HG02759 (cell line): ENCODE measurements around the gene ARHGEF40.

ENCODE experiments used
- ATAC-seq: cut with Tn5 transposase; IDR thresholded peaks from one replicate; pipeline ENCODE4 v1.9.1; 2021; ENCODE audit warnings: mild to moderate bottlenecking, moderate library complexity; ENCODE audit not compliant: unreplicated experiment

Gene ARHGEF40

DNA sequence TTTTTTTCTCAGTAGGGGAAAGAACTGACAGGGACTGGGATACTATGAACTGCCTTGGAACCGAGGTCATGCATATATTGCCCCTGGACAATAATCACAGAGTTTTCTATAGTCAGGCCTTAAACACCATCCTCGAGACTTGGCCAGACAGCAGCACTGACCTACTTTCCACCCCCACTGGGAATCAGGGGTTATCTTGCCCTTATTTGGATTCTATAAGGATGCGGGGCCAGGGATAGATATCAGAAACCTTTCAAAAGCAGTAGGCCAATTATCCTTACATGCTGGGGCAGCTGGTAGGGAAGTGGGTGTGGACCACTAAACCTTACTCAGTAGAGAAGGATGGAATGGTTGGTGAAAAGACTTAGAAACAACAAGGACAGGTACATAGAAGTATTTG lies 26.3 kb downstream of the ARHGEF40 start:
- ATAC-seq: no peak

DNA sequence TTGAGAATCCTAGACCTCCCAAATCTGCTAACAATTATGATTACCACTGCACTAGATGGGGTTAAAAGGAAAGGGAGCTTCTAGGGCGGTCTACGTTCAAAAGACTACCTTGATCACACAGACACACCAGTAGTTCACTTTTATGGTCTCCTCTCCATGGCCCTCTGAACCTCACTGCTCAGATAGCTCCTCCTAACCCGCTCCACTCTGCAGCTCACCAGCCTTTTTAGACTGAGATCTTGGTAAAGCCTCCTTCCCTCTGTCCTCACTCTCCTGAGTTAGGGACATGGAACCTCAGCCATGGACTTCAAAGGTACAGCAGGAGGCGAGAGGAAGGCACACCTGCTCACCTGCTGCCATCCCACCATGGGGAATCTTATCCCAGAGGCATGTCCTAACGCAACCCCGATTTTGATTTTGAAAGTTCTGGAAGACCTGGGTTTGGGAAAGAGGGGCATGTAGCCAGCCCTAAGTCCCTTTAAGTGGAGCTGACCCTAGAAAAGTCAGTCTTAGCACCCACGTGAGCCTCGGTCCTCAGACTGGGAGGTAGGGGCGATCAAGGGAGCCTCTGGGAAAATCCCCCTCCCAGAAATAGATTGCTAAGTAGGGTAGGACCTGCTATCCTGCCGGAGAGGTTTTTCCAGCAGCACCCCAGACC lies 27.0 kb downstream of the ARHGEF40 start:
- no peak for ATAC-seq

DNA sequence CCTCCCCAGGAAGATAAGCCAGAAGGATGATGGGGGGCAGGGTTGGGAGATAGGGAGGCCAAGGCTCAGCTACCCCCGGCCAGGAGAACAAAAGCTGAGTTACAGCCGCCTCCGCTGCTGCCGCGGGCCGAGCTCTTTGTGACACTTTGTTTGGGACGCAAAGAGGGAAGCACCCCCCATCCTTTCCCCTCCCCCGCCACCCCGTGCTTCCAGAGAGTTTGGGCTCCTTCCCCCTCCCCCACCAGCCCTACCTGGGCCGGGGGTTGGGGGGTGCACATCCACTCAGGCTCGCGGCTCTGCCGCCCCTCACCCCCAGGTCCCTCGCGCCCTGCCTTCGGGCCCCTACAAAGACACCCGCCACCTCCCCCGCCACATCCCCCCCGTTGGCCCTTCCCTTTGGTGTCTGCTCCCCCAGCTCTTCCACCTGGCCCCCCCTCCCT lies 27.6 kb downstream of the ARHGEF40 start:
- no peak for ATAC-seq

DNA sequence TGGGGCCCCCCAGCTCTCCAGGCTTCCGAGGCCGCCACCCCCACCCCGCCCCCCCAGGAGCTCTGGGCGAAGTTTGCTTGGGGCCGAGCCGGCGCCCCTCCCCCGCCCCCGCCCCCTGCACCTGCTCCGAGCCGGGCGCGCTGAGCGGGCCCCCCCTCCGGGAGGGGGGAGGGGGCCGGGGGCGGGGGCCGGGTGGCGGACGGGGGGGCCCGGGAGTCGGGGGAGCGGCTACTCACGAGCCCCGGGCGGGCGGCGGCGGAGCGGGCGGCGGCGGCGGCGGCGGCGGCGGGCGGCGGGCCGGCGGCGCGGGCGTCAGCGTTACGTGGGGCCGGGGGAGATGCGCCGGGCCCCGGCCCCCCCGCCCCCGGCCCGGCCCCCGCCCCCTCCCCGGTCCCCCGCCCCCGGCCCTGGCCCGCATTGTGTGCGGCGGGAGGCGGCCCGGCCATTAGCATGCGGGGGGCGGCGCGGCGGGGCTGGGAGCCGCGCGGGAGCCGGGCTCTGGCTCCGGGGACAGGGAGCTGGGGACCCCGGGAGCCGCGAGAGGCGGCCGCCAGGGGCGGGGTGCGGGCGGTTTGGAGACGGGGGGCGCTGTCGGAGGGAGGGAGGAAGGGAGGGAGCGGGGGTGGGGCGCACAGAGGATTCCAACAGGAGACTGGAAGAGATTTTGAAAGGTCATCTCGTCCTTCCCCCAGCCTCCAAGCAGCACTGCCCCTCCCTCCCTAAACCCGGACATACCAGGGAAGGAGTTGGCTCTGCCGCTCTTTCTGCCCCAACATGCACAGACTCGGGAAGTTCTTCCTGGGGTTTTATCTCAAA lies 28.2 kb downstream of the ARHGEF40 start, which contains the start of gene ZNF219:
TSS of gene ZNF219 (minus strand) at position 580 of the 816 bp plus-strand sequence. CDS start 5,064 bp downstream, outside the sequence.
- peak; percentile 41 for ATAC-seq

GRCh38 chr14:21098892-21099595 lies 28.9 kb downstream of the ARHGEF40 start:
- ATAC-seq: no peak

- no peak for ATAC-seq
Measured at GRCh38 chr14:21099596-21099985, 29.5 kb downstream of the ARHGEF40 start.

DNA sequence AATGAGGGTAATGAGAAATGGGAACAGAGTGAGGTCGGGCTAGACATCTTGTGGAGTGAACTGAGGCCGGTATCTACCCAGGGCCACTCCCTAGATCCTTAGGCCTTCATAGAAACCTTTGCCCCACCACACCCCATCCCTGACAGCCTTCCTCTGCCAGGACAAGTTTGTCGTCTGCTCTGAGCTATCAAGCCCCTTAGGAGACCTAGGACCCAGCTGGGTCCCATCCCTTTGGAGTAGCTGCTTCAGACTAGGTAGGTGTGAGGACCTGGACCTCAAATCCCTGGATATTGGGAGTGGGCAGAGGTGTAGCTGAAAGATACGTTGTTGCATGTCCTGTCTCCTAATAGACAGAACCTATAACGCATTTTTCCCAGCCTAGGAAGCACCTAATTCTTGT lies 30.8 kb downstream of the ARHGEF40 start, which contains the start of gene TMEM253:
TSS of gene TMEM253 (plus strand) at position 136 of the 400 bp plus-strand sequence. CDS start 278 bp downstream, outside the sequence.
- ATAC-seq: no peak

DNA sequence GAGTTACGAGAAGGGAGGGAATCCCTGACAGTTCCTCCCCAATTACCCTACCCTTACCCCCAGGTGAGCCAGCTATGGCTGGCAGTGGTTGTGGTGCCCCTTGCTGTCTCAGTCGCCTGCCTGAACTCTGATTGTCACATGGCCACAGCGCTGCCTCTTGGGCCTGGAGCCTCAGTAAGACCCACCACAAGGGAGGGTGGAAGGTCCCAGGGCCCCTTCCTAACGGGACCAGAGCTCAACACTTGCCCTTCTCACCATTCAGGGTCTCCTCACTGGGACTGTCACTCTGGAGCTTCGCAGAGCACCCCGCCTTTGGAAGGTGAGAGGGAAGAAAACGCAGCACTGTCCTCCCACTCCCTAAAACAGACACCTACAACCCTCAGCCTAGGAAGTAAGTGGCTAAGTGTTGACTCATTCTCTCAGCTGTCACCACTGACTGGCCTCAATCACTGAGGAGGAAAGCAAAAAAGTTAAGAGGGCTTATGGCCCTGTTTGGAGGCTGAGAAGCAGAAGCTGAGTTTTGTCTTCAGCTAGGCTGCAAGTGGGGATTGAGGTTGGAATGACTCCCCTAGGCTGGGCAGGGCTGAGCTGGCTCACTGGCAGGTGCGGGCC lies 31.8 kb downstream of the ARHGEF40 start:
- no peak for ATAC-seq

GRCh38 chr14:21102521-21103410 lies 32.7 kb downstream of the ARHGEF40 start:
- ATAC-seq: no peak

DNA sequence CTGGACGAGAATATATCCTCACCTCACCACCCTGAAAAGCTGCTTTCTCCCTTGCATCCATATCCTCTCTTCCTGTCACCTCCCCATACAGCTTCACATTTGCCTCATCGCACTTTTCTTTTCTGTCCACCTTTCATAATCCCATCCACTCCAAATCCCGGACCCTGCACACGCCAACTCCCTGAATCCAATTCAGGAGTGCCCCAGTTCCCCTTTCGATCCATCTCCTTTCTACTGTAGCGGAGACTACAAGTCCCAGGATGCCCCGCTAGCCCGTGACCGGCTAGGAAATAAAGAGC lies 33.3 kb downstream of the ARHGEF40 start:
- ATAC-seq: peak; percentile 0

- ATAC-seq: peak; percentile 93
Measured at GRCh38 chr14:21103710-21104447, 33.8 kb downstream of the ARHGEF40 start.

DNA sequence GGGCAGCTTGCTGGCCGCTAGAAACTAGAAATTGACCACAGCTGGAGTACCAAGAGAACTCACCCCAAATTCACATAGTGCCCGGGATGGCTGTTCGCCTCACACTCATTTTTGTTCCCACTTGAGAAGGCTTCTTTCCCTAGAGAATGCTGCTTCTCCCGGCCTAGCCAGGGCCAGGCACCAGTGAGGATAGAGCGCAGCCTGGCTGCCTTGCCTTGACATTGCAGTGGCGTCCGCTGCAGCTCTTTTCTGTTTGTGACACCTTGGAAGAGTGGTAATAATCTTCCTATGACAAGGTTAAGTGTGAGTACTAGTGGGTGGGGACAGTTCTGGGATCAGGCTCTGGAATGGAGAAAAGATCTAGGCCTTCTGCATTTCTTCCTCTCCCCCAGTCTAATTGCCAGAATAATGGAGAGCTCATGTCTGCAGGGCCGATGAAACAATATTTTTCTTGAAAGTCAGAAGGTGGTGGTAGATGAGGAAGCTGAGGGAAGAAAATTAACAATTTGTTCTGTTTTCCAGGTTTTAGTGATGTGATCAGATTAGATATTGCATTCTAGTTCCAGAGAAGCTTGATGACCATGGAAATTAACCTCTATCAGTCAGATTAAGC lies 34.5 kb downstream of the ARHGEF40 start:
- peak; percentile 37 for ATAC-seq

- no peak for ATAC-seq
Measured at GRCh38 chr14:21105095-21105494, 35.0 kb downstream of the ARHGEF40 start.

- ATAC-seq: no peak
Measured at GRCh38 chr14:21106176-21106497, 36.0 kb downstream of the ARHGEF40 start.

GRCh38 chr14:21106498-21107282 lies 36.6 kb downstream of the ARHGEF40 start:
- ATAC-seq: no peak

DNA sequence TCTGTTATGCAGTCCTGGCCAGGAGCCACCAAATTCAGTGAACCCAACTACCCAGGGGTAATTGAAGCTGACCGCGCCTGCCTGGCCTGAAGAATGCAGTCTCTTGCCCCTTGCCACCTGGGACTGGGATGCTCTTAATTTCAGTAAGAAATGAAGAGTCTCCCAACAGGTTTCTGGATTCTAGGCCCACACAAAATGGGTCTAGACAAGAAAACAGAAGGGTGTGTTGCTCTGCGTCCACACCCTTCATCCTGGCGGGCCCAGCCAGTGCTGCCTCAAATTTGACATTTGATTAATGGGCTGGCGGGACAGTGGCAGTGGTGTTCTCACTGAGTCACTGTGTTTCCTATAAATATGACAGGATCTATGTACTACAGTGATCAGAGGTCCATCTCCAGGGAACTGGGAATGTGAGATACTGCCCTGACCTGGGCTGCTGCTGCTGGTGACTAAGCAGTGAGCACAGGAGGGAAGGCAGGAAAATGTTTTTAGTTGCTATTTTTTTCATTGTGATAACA lies 37.2 kb downstream of the ARHGEF40 start:
- no peak for ATAC-seq

- no peak for ATAC-seq
Measured at GRCh38 chr14:21108791-21109190, 38.7 kb downstream of the ARHGEF40 start.
